Measurements from ENCODE around the gene SRRM3.
A peak's percentile ranks its signal among the peaks of the same experiment; 100 is the strongest.
"Not testable (repeated sequence)": the region's sequence is repeated elsewhere in the genome, so short reads cannot be mapped to it uniquely, and the experiment has no call there.

SRRM3 gene

DNA sequence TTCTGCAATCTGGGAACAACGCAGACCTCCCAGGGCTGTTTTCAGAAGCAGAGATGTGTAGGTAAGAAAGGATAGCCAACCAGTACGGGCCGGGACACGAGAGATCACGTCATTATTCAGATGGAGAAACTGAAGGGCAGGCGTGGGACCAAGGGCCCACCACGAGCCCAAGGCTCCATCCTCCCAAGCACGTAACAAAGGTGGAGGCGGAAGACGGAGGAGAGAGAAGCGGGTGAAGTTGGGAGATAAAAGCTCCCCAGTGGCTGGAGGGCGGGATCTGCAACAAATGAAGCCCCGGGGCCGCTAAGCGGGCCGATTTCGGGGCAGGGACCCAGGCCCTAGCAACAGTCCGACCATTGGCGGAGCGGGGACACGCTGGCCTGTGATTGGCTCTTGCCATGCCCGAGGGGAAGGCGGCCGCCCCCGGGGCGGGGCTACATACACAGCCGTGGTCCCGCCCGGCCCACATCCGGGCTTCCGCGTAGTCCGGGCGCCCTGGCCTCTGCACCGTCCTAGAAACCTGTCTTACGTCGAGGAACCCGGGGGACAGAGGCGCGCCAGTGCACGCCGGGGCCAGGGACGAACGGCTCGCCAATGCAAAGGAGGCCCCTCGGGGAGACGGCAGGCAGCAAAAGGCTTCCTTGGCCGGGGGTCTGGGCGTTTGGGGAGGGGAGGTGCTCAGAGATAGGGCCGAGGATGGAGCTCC is 116.2 kb downstream of the SRRM3 start:
- peak; percentile 96 for DNase-seq

DNA sequence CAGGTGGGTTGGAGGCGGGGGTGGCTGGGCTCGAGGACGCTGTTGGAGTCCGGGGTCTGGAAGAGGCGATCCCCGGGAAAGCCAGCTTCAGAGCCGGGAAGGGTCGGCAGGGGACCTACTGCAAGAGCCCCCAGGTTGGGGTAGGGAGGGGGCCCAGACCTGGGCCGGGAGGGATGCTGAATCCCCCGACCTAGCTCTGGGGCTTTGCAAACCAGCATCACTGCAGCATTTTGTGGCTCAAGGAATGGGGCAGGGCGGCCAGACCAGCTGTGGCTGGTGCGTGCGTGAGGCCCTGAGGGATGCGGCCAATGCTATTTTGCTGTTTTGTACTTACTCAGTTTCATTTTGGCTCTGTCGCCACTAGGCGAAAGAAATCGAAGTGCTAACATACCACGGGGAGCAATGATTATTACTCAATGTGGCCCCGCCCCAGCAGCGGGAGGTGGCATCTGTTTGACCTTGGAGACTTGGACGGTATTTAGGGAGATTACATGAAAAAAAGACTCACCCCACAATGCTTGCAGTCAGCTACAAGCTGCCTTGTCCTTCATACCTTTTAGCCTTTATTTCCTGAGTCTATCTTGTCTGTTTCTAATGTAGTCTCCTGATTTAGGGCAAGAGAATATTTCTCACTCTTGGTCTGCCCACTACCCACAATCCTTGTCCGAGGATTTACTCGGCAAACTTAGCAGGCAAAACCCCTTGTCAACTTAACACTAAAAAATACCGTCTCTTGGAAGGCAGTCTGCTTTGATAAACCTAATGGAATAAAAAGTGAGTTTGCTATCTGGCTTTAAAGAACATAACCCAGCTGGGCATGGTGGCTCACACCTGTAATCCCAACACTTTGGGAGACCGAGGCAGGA is 117.0 kb downstream of the SRRM3 start:
- peak; percentile 70 for DNase-seq

DNA sequence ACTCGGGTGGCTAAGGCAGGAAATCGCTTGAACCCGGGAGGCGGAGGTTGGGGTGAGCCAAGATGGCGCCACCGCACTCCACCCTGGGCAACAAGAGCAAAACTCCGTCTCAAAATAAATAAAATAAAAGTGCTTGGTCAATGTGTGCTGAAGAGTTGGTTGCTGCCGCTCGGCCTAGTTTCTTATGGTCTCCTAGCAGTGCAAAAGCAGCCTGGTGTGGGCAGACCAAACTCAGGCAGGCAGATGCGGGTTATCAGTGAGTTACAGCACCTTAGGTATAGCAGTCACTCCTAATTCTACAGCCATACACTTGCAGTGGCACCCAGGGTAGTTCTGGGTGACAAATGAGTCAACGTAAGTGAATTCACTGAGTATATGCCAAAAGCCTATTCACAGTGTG is 123.4 kb downstream of the SRRM3 start:
- DNase-seq = no peak

DNA sequence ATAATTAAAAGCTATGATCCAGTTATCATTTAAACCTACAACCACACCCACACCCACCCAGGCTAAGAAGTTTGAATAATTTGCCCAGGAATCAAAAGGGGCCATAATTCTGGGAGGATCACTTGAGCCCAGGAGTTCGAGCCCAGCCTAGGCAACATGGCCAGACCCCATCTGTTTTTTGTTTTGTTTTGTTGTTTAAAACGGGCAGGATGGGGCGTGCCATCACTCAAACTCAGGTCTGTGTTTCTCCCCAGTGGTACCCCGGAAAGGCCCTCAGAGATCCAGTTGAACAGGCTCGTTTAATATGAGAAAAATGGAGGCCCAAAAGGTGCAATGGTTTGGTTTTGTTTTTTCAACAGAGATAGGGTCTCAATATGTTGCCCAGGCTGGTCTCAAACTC is 124.1 kb downstream of the SRRM3 start:
- no peak for DNase-seq

DNA sequence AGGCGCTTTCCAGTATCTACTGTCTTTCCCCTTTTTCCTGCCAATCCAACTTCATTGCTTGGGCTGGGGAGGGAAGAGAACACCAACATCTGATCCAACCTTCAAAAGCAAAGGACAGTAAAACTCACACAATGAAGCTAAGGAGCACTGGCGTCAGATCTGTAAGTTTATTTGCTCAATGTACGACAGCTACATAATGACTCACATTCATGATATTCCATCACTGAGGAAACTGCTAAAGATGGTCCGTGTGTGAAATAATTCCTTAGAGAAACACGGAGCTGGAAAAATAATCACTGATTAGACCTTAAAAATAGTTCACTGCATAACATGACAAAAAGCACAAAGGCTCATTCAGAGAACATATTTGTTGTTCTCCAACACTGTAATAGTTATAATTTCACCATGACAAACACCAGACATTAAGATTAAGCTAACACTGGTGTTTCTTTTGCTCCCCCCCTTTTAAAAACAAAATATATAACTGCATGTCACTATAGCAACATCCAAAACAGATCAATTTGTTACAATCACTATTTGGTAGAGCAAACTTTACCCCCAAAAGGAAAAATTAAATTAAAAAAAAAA is 125.0 kb downstream of the SRRM3 start:
- DNase-seq = no peak

DNA sequence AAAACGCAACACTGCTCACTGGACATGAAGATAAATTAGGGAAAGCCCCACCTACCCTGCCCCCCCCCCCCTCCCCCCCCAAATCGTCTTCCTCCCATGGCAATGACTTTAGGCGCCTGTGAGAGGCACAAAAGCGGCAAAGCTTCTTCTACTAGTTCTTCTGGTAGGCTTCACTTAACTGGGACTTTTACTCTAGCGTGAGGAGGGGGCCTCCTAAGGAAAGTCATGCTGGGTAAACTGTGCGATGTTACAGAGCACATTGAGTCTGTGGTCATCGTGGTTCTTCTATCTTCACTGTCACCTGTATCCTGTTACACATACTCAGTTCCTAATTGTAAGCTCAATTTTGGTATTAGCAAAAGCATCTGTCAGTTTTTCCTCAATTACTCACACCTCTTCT is 125.9 kb downstream of the SRRM3 start:
- DNase-seq = no peak

DNA sequence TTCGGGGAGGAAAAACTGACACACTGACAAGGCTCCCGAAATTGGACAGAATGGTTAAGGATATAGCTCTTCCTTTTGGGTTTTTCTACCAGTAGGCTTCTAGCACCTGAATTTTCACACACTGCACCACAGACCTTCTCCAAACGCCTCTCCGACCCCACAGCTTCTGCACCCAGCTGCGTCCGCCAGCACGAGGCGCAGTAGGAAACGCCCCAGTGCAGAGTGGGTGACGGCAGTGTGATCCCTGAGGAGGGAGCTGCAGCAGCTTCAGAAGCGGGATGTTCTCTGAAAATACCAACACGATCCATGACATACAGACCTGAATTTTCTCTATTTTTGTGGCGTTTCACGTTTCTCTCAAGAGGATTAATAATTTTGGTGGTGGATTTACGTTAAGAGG is 126.7 kb downstream of the SRRM3 start:
- DNase-seq = no peak

DNA sequence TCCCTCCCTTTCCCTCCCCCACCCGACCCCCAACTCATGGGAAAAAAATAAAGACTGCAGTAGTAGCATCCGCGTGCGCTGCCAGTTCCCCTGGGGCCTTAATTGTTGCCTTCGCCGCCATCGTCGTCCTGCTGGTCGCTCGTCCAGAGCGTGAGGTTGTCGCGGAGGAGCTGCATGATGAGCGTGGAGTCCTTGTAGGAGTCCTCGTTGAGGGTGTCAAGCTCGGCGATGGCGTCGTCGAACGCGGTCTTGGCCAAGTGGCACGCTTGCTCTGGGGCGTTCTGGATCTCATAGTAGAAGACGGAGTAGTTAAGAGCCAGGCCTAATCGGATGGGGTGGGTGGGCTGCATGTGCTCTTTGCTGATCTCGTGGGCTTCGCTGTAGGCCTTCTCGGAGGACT is 127.8 kb downstream of the SRRM3 start:
- no peak for DNase-seq

DNA sequence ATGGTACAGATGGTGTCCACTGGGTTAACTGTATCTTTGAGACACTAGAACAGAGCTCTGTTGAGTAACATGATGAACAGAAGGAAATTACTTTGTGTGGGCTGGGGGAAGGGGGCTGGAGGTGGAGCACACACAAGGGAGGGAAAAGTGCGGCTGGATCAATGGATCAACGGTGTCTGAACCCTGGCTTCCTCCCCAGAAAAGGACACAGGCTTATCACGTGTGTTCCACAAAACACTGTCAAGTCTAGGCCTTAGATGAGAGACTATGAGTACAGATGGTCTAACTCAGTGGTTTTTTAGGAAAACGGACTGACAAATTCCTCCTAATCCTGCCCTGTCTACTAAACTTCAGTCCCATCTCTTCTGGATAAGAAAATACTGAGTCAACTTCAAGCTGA is 128.6 kb downstream of the SRRM3 start:
- DNase-seq = no peak

DNA sequence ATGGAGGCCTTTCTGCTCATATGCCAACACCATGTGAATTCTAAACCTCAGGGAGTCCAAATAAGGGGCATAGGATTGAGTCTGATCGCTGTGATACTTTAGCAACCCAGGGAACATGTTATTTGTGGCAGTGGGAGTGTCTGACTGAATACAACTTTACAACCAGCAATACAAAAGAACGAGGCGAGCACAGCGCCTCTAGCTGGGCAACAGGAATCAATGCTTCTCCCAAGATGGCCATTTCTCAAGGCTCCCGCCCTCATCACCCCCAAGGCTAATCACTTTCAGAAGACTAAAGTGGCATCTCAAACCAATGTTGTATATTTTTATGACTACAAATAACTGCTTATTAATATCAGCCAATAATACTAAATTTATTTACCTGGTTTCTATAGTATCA is 129.0 kb downstream of the SRRM3 start:
- no peak for DNase-seq

DNA sequence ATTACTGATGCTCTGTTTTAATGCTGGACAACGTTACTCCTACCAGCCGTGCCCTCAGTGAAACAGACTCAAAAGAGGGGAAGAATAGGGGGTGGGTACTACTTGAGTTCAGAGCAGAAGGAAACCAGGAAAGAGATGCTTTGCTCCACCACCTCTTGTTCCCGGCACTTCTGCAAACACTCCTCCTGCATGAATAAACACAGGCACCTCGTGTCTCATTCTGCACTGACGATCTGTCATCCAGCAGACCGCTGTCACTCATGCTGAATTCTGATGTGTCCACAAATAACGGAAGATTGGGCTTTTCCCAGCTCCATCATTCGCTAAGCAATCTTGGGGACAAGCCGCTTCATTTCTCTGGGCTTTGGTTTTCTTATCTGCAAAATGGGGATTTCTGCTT is 130.4 kb downstream of the SRRM3 start:
- DNase-seq = no peak

DNA sequence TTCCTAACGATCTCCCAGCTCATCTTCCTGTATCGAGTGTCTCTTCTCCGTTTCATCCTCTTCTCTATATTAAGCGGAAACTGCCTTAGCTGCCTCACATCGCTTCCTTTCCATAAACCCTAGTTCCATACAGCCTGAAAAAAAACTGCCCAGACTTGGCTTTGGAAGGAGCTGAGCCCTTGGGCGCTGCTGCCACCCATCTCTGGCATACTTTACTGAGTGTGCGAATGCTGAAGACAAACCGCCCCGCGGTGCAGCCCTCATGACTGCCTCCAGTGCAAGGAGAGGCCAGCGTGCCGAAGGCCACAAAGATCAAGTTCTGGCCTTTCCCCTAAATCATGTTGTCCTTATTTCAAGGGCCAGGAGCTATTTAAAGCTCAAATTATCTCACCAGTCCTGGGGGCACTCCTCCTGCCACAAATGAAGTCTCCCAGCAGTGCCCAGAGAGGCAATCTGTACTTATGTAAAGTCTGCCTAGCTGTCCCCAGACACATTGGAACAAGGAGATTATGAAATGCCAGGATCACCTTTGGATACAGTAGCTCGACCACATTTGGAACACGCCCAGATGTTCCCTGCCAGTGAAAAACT is 131.9 kb downstream of the SRRM3 start:
- DNase-seq = no peak

DNA sequence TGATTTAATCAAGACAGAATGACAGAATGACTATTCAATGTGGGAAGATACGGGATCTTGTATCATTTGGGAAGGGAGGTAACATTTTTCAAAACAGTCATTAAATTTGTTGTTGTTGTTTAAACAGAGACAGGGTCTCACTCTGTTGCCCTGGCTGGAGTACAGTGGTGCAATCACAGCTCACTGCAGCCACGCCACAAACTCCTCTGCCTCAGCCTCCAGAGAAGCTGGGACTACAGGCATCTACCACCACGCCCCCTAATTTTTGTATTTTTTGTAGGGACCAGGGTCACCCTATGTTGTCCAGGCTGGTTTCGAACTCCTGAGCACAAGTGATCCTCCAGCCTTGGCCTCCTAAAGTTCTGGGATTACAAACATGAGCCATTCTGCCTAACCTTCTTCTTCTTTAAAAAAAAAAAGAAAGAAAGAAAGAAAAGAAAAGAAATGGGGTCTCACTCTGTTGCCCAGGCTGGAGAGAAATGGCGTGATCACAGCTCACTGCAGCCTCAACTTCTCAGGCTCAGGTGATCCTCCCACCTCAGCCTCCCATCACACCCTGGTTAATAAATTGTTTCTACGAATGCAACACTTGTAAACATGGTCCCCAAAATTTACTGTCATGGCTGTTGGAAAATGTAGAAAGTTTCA is 132.7 kb downstream of the SRRM3 start:
- DNase-seq = no peak

DNA sequence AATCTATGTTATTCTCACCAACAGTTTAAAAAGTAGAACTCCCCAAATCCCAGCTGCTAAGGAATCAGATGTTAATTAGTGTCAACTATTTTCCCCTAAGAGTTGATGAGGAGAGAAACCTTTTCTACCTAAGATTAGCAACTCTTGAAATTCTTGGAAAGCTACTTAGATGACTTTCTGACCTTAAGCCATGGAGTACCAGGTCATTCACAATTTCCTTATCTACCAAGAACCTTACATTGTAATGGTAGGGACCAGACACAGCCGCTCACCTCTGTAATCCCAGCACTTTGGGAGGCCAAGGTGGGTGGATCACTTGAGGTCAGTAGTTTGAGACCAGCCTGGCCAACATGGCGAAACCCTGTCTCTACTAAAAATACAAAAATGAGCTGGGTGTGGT is 133.7 kb downstream of the SRRM3 start:
- DNase-seq = not testable (repeated sequence)

DNA sequence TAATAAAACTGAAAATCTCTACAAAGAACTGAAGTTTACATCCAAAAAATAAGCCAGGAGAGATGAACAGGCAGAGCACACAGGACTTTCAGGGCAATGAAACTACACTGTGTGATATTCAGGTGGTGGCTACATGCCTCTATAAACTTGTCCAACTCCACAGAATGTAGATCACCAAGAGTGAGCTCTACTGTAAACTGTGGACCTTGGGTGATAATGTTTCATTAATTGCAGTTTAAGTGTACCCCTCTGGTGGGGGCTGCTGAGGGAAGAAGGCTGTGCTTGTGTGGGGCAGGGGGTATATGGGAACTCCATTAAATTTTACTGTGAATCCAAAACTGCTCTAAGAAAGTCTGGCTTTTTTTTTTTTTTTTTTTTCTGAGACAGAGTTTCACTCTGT is 134.4 kb downstream of the SRRM3 start:
- no peak for DNase-seq
